ENCODE results near the gene C20orf202.

GRCh38 chr20:1178623-1179022 lies 24.6 kb upstream of the C20orf202 start:
- TF ChIP-seq CTCF (IDR thresholded peaks at IDR 0.05) = no peak
- no peak for TF ChIP-seq FOSL2 (IDR thresholded peaks at IDR 0.05)
- no peak for TF ChIP-seq FOSL2 (CRISPR knock-in tag; IDR thresholded peaks at IDR 0.05)
- no peak for TF ChIP-seq MAX (IDR thresholded peaks at IDR 0.05)
- no peak for TF ChIP-seq POLR2AphosphoS2 (conservative IDR thresholded peaks at IDR 0.05; ENCODE audit: low read length)
- TF ChIP-seq REST (IDR thresholded peaks at IDR 0.05) = no peak
- no peak for TF ChIP-seq KDM5A (IDR thresholded peaks at IDR 0.05)
- TF ChIP-seq SMC3 (IDR thresholded peaks at IDR 0.05) = no peak
- TF ChIP-seq NFE2L2 (conservative IDR thresholded peaks at IDR 0.05; ENCODE audit: low read length) = no peak
- no peak for TF ChIP-seq POLR2A (IDR thresholded peaks at IDR 0.05; ENCODE audit: low read length)
- TF ChIP-seq FOXS1 (CRISPR knock-in tag; IDR thresholded peaks at IDR 0.05) = no peak
- TF ChIP-seq RAD21 (conservative IDR thresholded peaks at IDR 0.05 in 1 of 2, IDR thresholded peaks at IDR 0.05 in 1 of 2) = no peak
- no peak for TF ChIP-seq USF2 (IDR thresholded peaks at IDR 0.05)

Data from A549 (cell line).